Endothelial cell of umbilical vein (primary cell): Measurements from ENCODE around the gene MCCC1. TPM values are rescaled to one million over a fixed set of nuclear protein-coding genes. Genes with fewer than 3 reads are reported as not detected.

ENCODE experiments used
- BruUV-seq: library from RNA; stranded (reverse); fragments of 400-500 nt; replicated peaks from 2 replicates; lab custom pipeline; 2021; lab: Mats Ljungman, UMichigan
- CTCF ChIA-PET: fragments of 300-600, 350-600 bp; sonication (Branson Sonifier 250); formaldehyde crosslinking; loops from one replicate; lab custom pipeline; 2021; ENCODE audit warnings: antibody characterized with exemption, inconsistent platforms; lab: Charles Lee
- POLR2A ChIA-PET: fragments of 300-600, 350-600 bp; sonication (Branson Sonifier 250); formaldehyde crosslinking; loops from one replicate; lab custom pipeline; 2021; ENCODE audit warnings: antibody characterized with exemption, inconsistent platforms; lab: Charles Lee
- DNase-seq: peaks from one replicate; pipeline ENCODE4 v3.0.0-alpha.2; 2011; ENCODE audit warnings: low read depth, low spot score
- FAIRE-seq: peaks from 2 replicates; lab custom pipeline; 2011; peaks lifted over from hg19 to GRCh38; lab: Jason Lieb, UNC
- H2AFZ ChIP-seq: 2 replicates; pipeline ENCODE4 v1.6.0; 2012; ENCODE audit warnings: low read depth, low read length, control low read depth, inconsistent platforms
- H3K27ac ChIP-seq: 2 replicates; pipeline ENCODE4 v1.5.1; 2011; ENCODE audit warnings: low read depth, mild to moderate bottlenecking, control low read depth, low read length, moderate library complexity; ENCODE audit not compliant: insufficient read depth
- H3K27me3 ChIP-seq, 2 experiments: 2 replicates each; pipeline versions ENCODE4 v1.6.0 to v1.6.1; 2011; ENCODE audit warnings: low read length in 2 of 2, mixed read lengths in 1 of 2; ENCODE audit not compliant: control insufficient read depth in 2 of 2, insufficient read depth in 2 of 2
- H3K36me3 ChIP-seq, 2 experiments: 2 replicates in 1 of 2; 3 replicates in 1 of 2; pipeline ENCODE4 v1.5.1; 2011; ENCODE audit warnings: low read length in 2 of 2, mild to moderate bottlenecking in 1 of 2, moderate library complexity in 1 of 2; ENCODE audit not compliant: control insufficient read depth in 2 of 2, insufficient read depth in 2 of 2; ENCODE audit errors: extremely low read depth in 1 of 2
- H3K4me1 ChIP-seq: 3 replicates; pipeline ENCODE4 v1.5.1; 2011; ENCODE audit warnings: mild to moderate bottlenecking, low read length; ENCODE audit not compliant: control insufficient read depth, insufficient read depth; ENCODE audit errors: extremely low read depth
- H3K4me2 ChIP-seq: 2 replicates; pipeline ENCODE4 v1.6.1; 2011; ENCODE audit warnings: low read length, control low read depth, mixed read lengths; ENCODE audit not compliant: insufficient read depth
- H3K4me3 ChIP-seq, 3 experiments: fragments of 200-600 bp in 1 of 3; sonication (generic), shearing (Covaris generic) in 1 of 3; replicated peaks in 1 of 3; 2 replicates each; pipeline ENCODE4 v1.5.1; 2011 to 2016; ENCODE audit warnings: control low read depth in 3 of 3, low read length in 3 of 3, mild to moderate bottlenecking in 2 of 3, inconsistent platforms in 1 of 3, low read depth in 1 of 3, moderate library complexity in 1 of 3; ENCODE audit not compliant: insufficient read depth in 1 of 3
- H3K79me2 ChIP-seq: 2 replicates; pipeline ENCODE4 v1.6.0; 2012; ENCODE audit warnings: low read length, inconsistent platforms; ENCODE audit not compliant: control insufficient read depth, insufficient read depth
- H3K9ac ChIP-seq: replicated peaks from 2 replicates; pipeline ENCODE3; 2011; ENCODE audit warnings: low read length, control low read depth; ENCODE audit not compliant: insufficient read depth; ENCODE audit errors: extremely low read depth
- H3K9me1 ChIP-seq: replicated peaks from 3 replicates; pipeline ENCODE4 v1.6.0; 2011; ENCODE audit warnings: mild to moderate bottlenecking, low read length; ENCODE audit not compliant: control insufficient read depth, insufficient read depth; ENCODE audit errors: extremely low read depth
- H3K9me3 ChIP-seq: replicated peaks from 2 replicates; pipeline ENCODE4 v1.5.1; 2012; ENCODE audit warnings: low read length, inconsistent platforms; ENCODE audit not compliant: control insufficient read depth, insufficient read depth
- H4K20me1 ChIP-seq: replicated peaks from 2 replicates; pipeline ENCODE3; 2011; ENCODE audit warnings: mild to moderate bottlenecking, low read length; ENCODE audit not compliant: control insufficient read depth, insufficient read depth; ENCODE audit errors: extremely low read depth
- CTCF ChIP-seq, 2 donors: IDR thresholded peaks; 1 replicate in 1 of 2; 2 replicates in 1 of 2; pipeline ENCODE4 v1.5.1; 2011; ENCODE audit warnings: low read length in 2 of 2, mild to moderate bottlenecking in 2 of 2, moderate library complexity in 2 of 2, control low read depth in 1 of 2, inconsistent platforms in 1 of 2, low read depth in 1 of 2; ENCODE audit not compliant: insufficient read depth in 1 of 2; ENCODE audit errors: extremely low read depth in 1 of 2
- EZH2 ChIP-seq: IDR thresholded peaks from 2 replicates; pipeline ENCODE4 v1.6.1; 2012; ENCODE audit warnings: borderline replicate concordance, low read depth, mild to moderate bottlenecking, moderate library complexity, low read length, inconsistent platforms; ENCODE audit not compliant: severe bottlenecking
- FOS ChIP-seq: IDR thresholded peaks from 2 replicates; pipeline ENCODE4 v1.6.1; 2011; ENCODE audit warnings: mild to moderate bottlenecking, low read length, moderate library complexity, borderline replicate concordance; ENCODE audit not compliant: insufficient read depth
- GATA2 ChIP-seq: IDR thresholded peaks from 2 replicates; pipeline ENCODE4 v1.7.0; 2011; ENCODE audit warnings: low read depth, mild to moderate bottlenecking, moderate library complexity, mixed read lengths, low read length; ENCODE audit not compliant: insufficient read length, insufficient read depth
- JUN ChIP-seq: IDR thresholded peaks from 2 replicates; pipeline ENCODE4 v1.6.1; 2011; ENCODE audit warnings: borderline replicate concordance, low read depth; ENCODE audit not compliant: insufficient read length, insufficient read depth
- MAX ChIP-seq: IDR thresholded peaks from 2 replicates; pipeline ENCODE4 v1.6.1; 2011; ENCODE audit not compliant: insufficient read depth, insufficient read length
- MYC ChIP-seq: IDR thresholded peaks from one replicate; pipeline ENCODE4 v1.6.1; 2011; ENCODE audit warnings: mild to moderate bottlenecking, low read depth, low read length
- POLR2A ChIP-seq: IDR thresholded peaks from 2 replicates; pipeline ENCODE4 v1.6.1; 2012; ENCODE audit warnings: low read depth, mild to moderate bottlenecking, control low read depth, low read length
- POLR2AphosphoS5 ChIP-seq: IDR thresholded peaks from 2 replicates; pipeline ENCODE4 v1.6.1; 2012; ENCODE audit warnings: low read depth, mild to moderate bottlenecking, control low read depth, low read length, moderate library complexity; ENCODE audit not compliant: insufficient read depth
- dilution Hi-C: fragments of 300-500 bp; cut with MboI; formaldehyde crosslinking; loops from one replicate; pipeline ENCODE4 v1.15.0; 2019; ENCODE audit warnings: low sequenced_read_pairs; ENCODE audit not compliant: extremely low pct_ligation_motif_present
- intact Hi-C: fragments of 100-400 bp; cut with micrococcal nuclease; formaldehyde crosslinking; loops from one replicate; pipeline ENCODE4 v1.10.0; 2022
- polyA plus RNA-seq, 4 experiments: library from polyadenylated mRNA; depleted of rRNA in 3 of 4; stranded (reverse) in 3 of 4; unstranded in 1 of 4; fragments of >200 nt; gene quantifications; 2 replicates each; pipeline versions ENCODE4 v1.2.1 to v1.2.3, GENCODE V29; 2011 to 2012; ENCODE audit warnings: missing spikeins in 1 of 4
- total RNA-seq: library from RNA; stranded (reverse); gene quantifications from 2 replicates; pipeline ENCODE4 v1.2.3, GENCODE V29; 2021

Gene MCCC1
- total and polyA plus RNA-seq, 2 donors (not counting 3 experiments of a cell fraction or from before 2014, with no cell fraction given), result 9.2 to 19.7 TPM

- H2AFZ ChIP-seq, result no peak overlapping the region
- TF ChIP-seq MAX (no peak), MYC (no peak), POLR2AphosphoS5 (no peak), POLR2A (no peak), JUN (no peak), EZH2 (no peak), CTCF (IDR thresholded peaks at IDR 0.05; ENCODE audit: extremely low read depth in 1 of 2, insufficient read depth in 1 of 2, low read depth in 1 of 2, low read length in 2 of 2) (no peak), GATA2 (no peak), FOS (no peak)
- H3K9me1 ChIP-seq, result no peaks in the 10 kb centered on the region
- H3K79me2 ChIP-seq, result no peaks in the 10 kb centered on the region
- no peaks in the 10 kb centered on the region for H3K9me3 ChIP-seq
- no peaks in the 10 kb centered on the region for H3K27me3 ChIP-seq
- H3K4me3 ChIP-seq, result no peak overlapping the region
- no peak overlapping the region for H3K4me2 ChIP-seq
- H3K36me3 ChIP-seq, result peaks cover 4 to 7% of the 10 kb centered on the region in 2 experiments
- BruUV-seq, result no TSS peak
- H3K4me1 ChIP-seq, result no peaks in the 10 kb centered on the region
- no peak for FAIRE-seq
- H4K20me1 ChIP-seq, result no peaks in the 10 kb centered on the region
- no peak for DNase-seq
- H3K27ac ChIP-seq, result no peak overlapping the region
- CTCF ChIA-PET, result no interaction called here
- intact Hi-C loops (no loop called here), dilution Hi-C loops (no loop called here)
- no peak overlapping the region for H3K9ac ChIP-seq
- POLR2A ChIA-PET, result no interaction called here
Measured at GRCh38 chr3:183046883-183047282, 52.4 kb downstream of the MCCC1 start.
